Esophagus muscularis mucosa (tissue), 4 donors: ENCODE data around the gene NHEJ1. TPM values are rescaled to one million over a fixed set of nuclear protein-coding genes. Genes with fewer than 3 reads are reported as not detected.
"Not testable (repeated sequence)": the region's sequence is repeated elsewhere in the genome, so short reads cannot be mapped to it uniquely, and the experiment has no call there.

Experiments
- DNase-seq: peaks from one replicate; pipeline ENCODE4 v3.0.0-alpha.2; 2017; ENCODE audit errors: extremely low spot score
- H3K27ac ChIP-seq, 4 donors: fragments of 200-600 bp; sonication (generic); replicated peaks in 1 of 4; 1 replicate in 3 of 4; 2 replicates in 1 of 4; pipeline ENCODE4 v1.5.1; 2016 to 2019; ENCODE audit warnings: mild to moderate bottlenecking in 1 of 4
- H3K27me3 ChIP-seq, 4 donors: fragments of 200-600 bp; sonication (generic); one replicate each; pipeline versions ENCODE4 v1.5.1 to v1.6.0; 2016 to 2019
- H3K36me3 ChIP-seq, 4 donors: fragments of 200-600 bp; sonication (generic); one replicate each; pipeline ENCODE4 v1.5.1; 2016 to 2019
- H3K4me1 ChIP-seq, 4 donors: fragments of 200-600 bp; sonication (generic); one replicate each; pipeline ENCODE4 v1.5.1; 2016 to 2019
- H3K4me3 ChIP-seq, 4 donors: fragments of 200-600 bp; sonication (generic); 1 replicate in 2 of 4; 2 replicates in 2 of 4; pipeline ENCODE4 v1.5.1; 2016 to 2019; ENCODE audit warnings: mild to moderate bottlenecking in 4 of 4, moderate library complexity in 1 of 4
- H3K9me3 ChIP-seq, 4 donors: fragments of 200-600 bp; sonication (generic); 1 replicate in 3 of 4; 2 replicates in 1 of 4; pipeline ENCODE4 v1.5.1; 2016 to 2019
- CTCF ChIP-seq, 3 experiments: fragments of 200-600 bp in 2 of 3; fragments of 450-650 bp in 1 of 3; sonication (generic) in 2 of 3; IDR thresholded peaks; one replicate each; pipeline ENCODE4 v1.5.1; 2017 to 2019; ENCODE audit warnings: antibody characterized with exemption in 3 of 3, mild to moderate bottlenecking in 2 of 3, moderate library complexity in 1 of 3
- EP300 ChIP-seq: sonication (generic); formaldehyde crosslinking; IDR thresholded peaks from one replicate; pipeline ENCODE4 v1.6.1; 2017; ENCODE audit warnings: antibody characterized with exemption
- POLR2A ChIP-seq: fragments of 450-650 bp; IDR thresholded peaks from one replicate; pipeline ENCODE4 v1.6.1; 2017; ENCODE audit warnings: antibody characterized with exemption, moderate library complexity, mild to moderate bottlenecking, low read depth
- POLR2AphosphoS5 ChIP-seq, 2 donors: sonication (generic); formaldehyde crosslinking; IDR thresholded peaks; one replicate each; pipeline ENCODE4 v1.6.1; 2017; ENCODE audit warnings: antibody characterized with exemption in 2 of 2
- WGBS: methylation state at CpG from one replicate; pipeline ENCODE4 v1.1.5; 2018; 5-methylcytosine and 5-hydroxymethylcytosine counted together
- intact Hi-C: fragments of 100-400 bp; cut with DNase I; formaldehyde crosslinking; loops from one replicate; pipeline ENCODE4 v1.15.1; 2023
- total RNA-seq, 4 donors: library from RNA; depleted of rRNA; stranded (reverse); fragments of >200 nt; gene quantifications; one replicate each; pipeline versions ENCODE4 v1.1.0 to v1.2.1, GENCODE V29; 2016

The NHEJ1 gene
- total RNA-seq, 4 donors from 2014 or later: 15.1 to 24.4 (median 17.8) TPM

- Histone ChIP-seq H3K27ac (no peak overlapping the region), H3K9me3 (no peaks in the 10 kb centered on the region), H3K4me3 (no peak overlapping the region), H3K4me1 (peaks cover 17 to 24% (median 23%) of the 10 kb centered on the region in 4 donors), H3K27me3 (peaks cover 0 to 5% (median 1%) of the 10 kb centered on the region in 4 donors), H3K36me3 (peaks cover 0 to 22% (median 21%) of the 10 kb centered on the region in 4 donors)
- intact Hi-C loops: loop anchor here (5.0 kb wide), 1 partner anchor 43 kb away; the partner anchor contains the start of gene NHEJ1
- no peak for DNase-seq
- WGBS: 83% methylated on average over 5 of the region's 5 CpGs
- TF ChIP-seq CTCF (IDR thresholded peaks at IDR 0.05) (no peak), POLR2A (no peak), POLR2AphosphoS5 (IDR thresholded peaks at IDR 0.05) (no peak), EP300 (no peak)
Measured at GRCh38 chr2:219205165-219205538, 44.5 kb upstream of the NHEJ1 start.

GRCh38 chr2:219204425-219205164, 44.0 kb upstream of the NHEJ1 start:
- no peak for DNase-seq
- intact Hi-C loops: loop anchor here (5.0 kb wide), 1 partner anchor 42 kb away; the partner anchor contains the start of gene NHEJ1
- Histone ChIP-seq H3K36me3 (peaks cover 0 to 16% (median 16%) of the 10 kb centered on the region in 4 donors), H3K27ac (no peak overlapping the region), H3K9me3 (no peaks in the 10 kb centered on the region), H3K4me1 (peaks cover 17 to 24% (median 23%) of the 10 kb centered on the region in 4 donors), H3K27me3 (peaks cover 0 to 10% (median 1%) of the 10 kb centered on the region in 4 donors), H3K4me3 (no peak overlapping the region)
- no peak for TF ChIP-seq POLR2AphosphoS5 (IDR thresholded peaks at IDR 0.05)
- no peak for TF ChIP-seq EP300
- TF ChIP-seq CTCF (IDR thresholded peaks at IDR 0.05): no peak
- no peak for TF ChIP-seq POLR2A
- WGBS: 94% methylated on average over 7 of the region's 7 CpGs

- intact Hi-C loops, DNase-seq, H3K9me3 ChIP-seq, H3K4me3 ChIP-seq, H3K4me1 ChIP-seq, H3K36me3 ChIP-seq, H3K27ac ChIP-seq: not testable (repeated sequence)
- 80% methylated on average over 2 of the region's 21 CpGs for WGBS
- peaks cover 0 to 28% (median under 1%) of the 10 kb centered on the region in 4 donors for H3K27me3 ChIP-seq
Measured at GRCh38 chr2:219201331-219201730, 40.7 kb upstream of the NHEJ1 start.

- intact Hi-C loops, H3K9me3 ChIP-seq, H3K4me3 ChIP-seq, H3K27ac ChIP-seq, H3K36me3 ChIP-seq, H3K4me1 ChIP-seq: not testable (repeated sequence)
- peaks cover 0 to 28% (median 0%) of the 10 kb centered on the region in 4 donors for H3K27me3 ChIP-seq
- WGBS: 90% methylated on average over 26 of the region's 26 CpGs
- DNase-seq: peak; percentile 50
Measured at GRCh38 chr2:219200502-219201326, 40.1 kb upstream of the NHEJ1 start.

GRCh38 chr2:219199470-219200211, 39.0 kb upstream of the NHEJ1 start:
- Histone ChIP-seq H3K4me3 (no peak overlapping the region), H3K27me3 (peaks cover 0 to 28% (median 0%) of the 10 kb centered on the region in 4 donors), H3K27ac (no peak overlapping the region), H3K36me3 (no peaks in the 10 kb centered on the region), H3K9me3 (no peaks in the 10 kb centered on the region), H3K4me1 (no peaks in the 10 kb centered on the region)
- DNase-seq: peak; percentile 10
- intact Hi-C loops: no loop called here
- TF ChIP-seq POLR2A (no peak), POLR2AphosphoS5 (IDR thresholded peaks at IDR 0.05) (no peak), EP300 (no peak), CTCF (IDR thresholded peaks at IDR 0.05) (no peak)
- 85% methylated on average over 12 of the region's 12 CpGs for WGBS
